Activated CD8-positive, alpha-beta memory T cell treated with anti-CD3 and anti-CD28 coated beads, Interleukin-2, amount 50 U/mL, for 1 hour (primary cell): ENCODE measurements around the gene PNLIPRP3.

Experiments used
- DNase-seq: peaks from one replicate; pipeline ENCODE4 v3.0.0-alpha.2; 2020; ENCODE audit errors: extremely low read depth

PNLIPRP3 gene

DNA sequence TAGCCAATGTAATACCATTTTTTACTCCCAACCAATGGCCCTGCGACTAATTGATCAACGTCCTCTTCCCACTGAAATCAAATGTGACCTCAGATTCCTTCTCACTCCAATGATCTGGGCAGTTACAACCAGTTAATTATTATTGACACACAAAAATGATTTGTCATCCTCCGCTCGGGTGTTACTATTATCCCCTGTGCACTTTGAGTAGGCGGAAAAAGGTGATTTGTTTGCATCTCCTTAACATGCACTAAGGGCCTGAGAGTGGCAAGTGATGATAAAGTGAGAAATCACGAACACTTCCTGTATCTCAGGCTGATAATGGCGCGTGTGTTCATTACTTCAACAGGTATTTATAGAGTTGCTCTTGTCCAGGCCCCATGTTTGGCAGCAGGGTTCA lies 77.1 kb downstream of the PNLIPRP3 start:
- DNase-seq = no peak

DNA sequence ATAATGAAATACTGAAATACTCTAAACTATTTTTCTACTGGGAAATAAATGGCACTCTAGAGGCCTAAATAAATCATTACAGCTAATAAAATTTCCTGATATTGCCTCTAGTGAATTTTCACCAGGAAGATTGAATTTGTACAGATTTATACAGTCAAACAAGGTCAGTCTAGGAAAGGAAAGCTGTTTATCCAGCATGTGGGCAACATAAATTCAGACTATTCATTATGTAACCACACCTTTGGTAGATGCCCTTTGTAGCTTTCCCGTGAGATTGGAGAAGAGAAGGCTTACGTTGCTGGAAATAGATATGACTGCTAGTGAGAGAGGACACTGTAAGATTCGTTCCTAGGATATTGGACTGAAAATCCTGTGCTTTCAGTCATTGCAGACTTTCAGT lies 82.9 kb downstream of the PNLIPRP3 start:
- DNase-seq = no peak

DNA sequence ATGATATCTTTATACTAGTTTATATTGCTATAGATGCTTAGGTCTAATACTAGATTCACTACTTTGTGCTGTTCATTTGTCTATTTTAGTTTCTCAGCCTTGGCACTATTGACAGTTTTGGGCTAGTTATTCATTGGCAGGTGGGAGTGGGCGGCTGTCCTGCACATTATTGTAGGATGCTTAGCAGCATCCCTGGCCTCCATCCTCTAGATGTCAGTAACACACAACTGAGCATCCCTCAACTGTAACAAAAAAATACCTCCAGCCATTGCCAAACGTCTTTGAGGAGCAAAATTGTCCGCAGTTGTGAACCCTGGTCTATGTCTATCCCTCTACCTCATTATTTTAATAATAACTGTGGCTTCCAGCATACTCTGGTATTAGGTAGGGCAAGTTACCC lies 83.7 kb downstream of the PNLIPRP3 start:
- no peak for DNase-seq

DNA sequence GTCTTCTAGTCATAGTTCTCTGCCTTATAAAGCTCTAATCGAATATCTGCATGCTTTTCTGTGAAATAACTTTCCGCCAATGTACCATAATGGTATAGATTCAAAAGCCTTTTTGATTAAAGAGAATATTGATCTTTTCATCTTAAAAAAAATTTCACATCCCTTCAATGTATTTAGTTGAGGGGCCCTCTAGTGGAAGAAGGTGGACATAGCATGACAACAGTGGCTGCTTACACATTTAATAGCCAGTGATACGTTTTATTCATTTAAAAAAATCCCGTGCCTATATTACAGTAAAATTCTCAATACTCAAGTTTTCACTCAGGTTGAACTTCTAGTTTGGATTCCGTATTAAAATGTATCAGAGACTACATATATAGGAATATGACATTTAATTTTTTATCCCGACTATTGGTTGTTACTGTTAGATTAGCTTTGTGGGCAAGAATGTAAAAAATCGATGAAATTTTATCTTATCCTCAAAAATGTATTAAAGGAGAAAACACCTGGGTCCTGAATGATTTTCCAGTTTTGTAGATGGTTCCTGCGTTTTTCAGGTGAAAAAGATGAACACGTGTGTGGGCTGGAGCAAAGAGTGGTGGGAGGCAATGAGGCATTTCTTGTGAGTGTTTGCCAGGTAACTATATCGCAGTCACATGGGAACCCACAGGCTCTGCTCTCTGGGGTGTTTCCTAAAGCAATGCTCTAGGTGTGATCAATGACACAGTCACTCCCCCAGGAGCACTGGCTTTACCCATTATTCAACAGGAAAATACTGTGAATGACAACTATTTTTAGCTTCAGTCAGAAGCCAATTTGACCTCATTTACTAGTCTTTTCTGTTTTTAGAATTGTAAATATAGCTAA lies 94.0 kb downstream of the PNLIPRP3 start:
- no peak for DNase-seq

GRCh38 chr10:116522803-116523381 lies 95.2 kb downstream of the PNLIPRP3 start:
- no peak for DNase-seq

- no peak for DNase-seq
These were observed 97.1 kb downstream of the PNLIPRP3 start for GRCh38 chr10:116524736-116525135.

DNA sequence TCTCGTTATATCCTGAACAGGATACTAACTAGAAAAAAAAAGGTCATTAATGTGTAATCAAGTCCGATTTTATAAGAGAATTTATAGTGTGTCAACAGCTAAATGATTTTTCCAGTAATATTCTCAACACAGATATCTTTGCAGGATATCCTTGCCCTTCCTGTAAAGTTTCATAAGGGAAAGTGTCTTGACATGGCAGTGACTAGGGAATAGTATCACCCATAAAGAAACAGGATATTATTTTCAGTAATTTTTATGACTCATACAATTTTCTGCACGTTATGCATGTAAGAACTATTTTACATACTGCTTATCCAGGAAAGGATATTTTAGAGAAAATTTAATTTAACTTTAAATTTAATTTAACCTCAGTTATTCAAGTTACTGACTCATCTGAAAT lies 98.6 kb downstream of the PNLIPRP3 start:
- no peak for DNase-seq
